Measurements from ENCODE around the gene ZNF805.
A peak's percentile ranks its signal among the peaks of the same experiment; 100 is the strongest.
"Not testable (repeated sequence)": the region's sequence is repeated elsewhere in the genome, so short reads cannot be mapped to it uniquely, and the experiment has no call there.

Gene ZNF805

DNA sequence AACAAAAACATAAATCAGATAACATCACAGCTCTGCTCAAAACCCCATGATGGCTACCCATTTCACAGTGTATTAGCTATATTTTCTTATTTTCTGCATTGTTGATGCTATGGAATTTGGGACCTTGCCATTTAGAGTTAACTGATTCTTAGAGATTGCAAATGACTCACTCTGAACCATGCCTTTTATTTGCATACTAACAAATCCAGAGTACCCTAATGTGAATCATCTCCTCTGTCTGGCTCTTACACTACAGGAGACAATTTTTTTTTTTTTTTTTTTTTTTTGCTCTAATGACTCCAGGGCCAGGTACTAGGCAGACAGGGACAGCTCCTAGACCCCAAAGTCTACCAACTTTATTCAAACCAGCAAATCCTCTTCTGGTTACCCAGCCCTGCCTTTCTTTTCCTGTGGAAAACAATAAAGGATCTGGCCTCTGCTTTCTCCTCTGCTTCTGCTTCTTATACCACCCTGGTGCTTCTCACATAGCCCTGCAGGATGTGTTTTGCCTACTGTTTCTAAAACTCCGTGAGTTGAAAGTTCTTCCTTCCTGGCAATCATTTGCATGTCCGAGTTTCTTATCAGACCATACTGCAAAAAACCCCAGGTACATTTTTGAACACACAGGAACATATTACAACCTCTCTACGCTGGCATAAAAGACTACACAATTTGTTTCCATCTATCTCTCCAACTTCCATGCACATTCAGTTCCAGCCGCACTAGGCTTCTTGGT is 29.3 kb downstream of the ZNF805 start:
- DNase-seq (ENCODE audit: low read depth in 2 of 2): no peak

- no peak for DNase-seq (ENCODE audit: low read depth in 2 of 2)
These were observed 30.8 kb downstream of the ZNF805 start for GRCh38 chr19:57271280-57271679.

DNA sequence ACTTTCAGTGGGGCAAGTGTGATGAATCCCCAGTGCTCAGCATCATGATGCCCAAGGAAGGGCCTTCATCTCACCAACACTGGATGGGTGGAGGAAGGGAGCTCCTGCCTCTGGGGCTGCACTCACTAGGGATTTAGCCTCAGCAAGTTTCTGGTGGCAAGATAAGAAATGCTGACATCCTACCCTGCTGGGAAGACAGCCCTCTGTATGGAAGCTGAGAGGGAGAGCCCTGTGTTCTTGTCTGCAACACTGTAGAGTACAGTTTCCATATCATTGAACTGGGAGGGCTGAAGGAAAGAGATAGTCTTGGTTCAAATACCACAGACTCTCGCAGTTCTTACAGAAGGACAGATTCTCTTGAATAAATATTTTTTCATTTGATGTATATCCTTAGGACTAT is 32.6 kb downstream of the ZNF805 start:
- no peak for DNase-seq (ENCODE audit: low read depth in 2 of 2)

- no peak for DNase-seq (ENCODE audit: low read depth in 2 of 2)
These were observed 36.0 kb downstream of the ZNF805 start for GRCh38 chr19:57276430-57276829.

DNA sequence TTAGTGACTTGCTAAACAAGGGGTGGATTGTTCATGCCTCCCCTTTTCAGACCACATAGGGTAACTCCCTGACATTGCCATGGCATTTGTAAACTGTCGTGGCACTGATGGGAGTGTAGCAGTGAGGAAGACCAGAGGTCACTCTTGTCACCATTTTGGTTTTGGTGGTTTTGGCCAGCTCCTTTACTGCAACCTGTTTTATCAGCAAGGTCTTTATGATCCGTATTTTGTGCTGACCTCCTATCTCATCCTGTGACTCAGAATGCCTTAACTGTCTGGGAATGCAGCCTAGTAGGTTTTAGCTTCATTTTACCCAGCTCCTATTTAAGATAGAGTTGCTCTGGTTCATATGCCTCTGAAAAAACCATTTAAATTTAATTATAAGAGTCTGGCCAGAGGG is 38.0 kb downstream of the ZNF805 start:
- not testable (repeated sequence) for DNase-seq (ENCODE audit: low read depth in 2 of 2)

DNA sequence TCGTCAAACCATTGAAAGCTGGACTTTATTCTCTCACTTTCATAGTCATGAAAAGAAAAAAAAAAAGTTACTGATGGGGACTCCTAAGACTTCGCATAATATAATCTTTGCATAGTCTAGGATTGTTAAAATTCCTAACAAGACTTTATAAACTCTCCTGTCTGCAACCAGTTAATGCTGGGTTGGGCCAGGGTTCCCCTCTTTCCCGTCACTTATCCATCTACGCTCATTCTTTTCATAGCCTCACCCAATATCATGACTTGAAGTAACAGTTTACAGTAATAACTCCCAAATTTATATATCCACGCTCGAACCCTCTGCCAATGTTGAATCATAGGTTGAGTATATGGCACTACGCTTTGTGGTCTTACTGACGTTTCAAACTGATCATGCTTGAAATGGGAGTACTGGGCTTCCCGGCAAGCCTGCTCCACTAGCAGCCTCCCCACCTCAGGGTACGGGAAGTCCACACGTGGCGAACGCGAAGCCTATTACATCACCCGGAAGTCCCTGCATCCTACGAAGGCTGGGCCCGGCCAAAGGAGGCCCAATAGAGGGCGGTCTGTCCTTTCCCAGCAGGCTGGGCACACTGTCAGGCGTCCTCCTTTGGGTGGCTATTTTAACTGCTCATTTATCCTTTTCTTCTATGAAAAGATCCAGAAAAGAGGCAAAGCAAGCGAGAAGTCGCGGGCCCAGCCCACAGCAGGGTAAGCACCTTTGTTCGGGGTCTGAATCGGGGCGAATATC is 39.2 kb downstream of the ZNF805 start:
- DNase-seq (ENCODE audit: low read depth in 2 of 2): peak; percentile 47 to 54

GRCh38 chr19:57280165-57280961 is 39.9 kb downstream of the ZNF805 start, which contains the start of gene ZNF460:
TSS of gene ZNF460 (plus strand) at chr19:57280485. CDS start at chr19:57280807, 322 bp downstream.
- peak; percentile 92 to 95 for DNase-seq (ENCODE audit: low read depth in 2 of 2)

DNA sequence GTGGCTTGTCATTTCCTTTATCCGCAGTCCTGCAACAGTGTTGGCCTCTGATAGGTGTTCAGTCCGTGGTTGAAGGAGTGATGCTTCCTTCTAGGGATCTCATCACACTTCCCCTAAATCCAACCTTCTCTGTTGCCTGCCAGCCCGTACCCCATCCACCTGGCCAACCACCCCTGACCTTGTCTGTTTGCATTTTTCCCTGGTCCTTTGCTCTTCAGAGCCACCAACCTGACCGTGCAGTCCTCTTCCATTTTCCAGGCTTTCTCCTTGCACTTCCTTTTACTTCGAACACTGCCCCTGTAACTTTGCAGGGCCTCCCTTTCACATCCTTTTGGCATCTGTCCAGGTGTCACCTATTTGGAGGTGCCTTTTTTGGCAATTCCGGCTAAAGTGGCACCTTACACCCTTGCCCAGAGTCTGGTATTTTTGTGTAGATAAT is 40.5 kb downstream of the ZNF805 start:
- no peak for DNase-seq (ENCODE audit: low read depth in 2 of 2)

DNA sequence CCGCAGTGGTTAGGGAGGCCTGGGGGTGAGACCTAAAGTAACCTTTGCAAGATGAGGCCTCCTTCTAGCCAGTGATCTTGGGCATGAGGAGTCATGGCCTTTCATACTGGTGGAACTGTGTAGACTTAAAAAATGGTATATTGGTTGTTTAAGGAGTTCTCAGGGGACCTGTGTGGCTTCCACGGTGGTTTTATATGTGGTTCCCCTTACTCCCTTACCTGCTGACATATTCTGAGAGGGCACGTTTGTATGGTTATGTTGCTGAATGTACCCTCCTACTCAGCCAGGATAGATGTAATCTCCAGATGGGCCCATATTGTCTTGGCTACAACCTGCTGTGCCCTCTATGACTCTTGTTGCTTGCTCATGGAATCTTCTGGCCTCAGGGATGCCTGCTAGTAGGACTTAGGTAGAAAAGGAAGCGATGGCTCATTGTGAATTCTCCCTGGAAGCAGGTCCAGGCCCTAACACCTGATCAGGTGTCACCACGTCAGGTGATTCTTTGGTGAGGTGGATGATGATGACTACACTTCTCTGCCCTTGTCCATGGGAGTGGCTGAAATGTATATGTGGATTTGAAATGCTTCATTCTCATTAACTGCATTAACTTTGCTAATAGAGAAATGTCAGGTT is 41.7 kb downstream of the ZNF805 start:
- DNase-seq (ENCODE audit: low read depth in 2 of 2): no peak

DNA sequence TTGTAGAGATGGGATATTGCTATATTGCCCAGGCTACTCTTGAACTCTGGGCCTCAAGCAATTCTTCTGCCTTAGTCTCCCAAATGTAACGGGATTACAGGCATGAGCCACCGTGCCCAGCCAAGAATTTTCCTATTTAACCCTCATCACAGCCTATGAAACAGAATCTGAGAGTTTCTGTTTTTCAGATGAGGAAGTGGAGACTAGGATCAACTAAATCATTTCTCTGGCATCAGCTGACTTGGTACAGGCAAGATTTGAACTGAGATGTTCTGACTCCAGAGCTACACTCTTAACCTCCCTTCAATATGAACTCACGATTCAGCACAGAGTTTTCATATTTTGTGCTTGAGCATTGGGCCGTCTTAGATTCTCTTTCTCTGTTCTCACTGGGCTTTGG is 47.9 kb downstream of the ZNF805 start:
- no peak for DNase-seq (ENCODE audit: low read depth in 2 of 2)

DNA sequence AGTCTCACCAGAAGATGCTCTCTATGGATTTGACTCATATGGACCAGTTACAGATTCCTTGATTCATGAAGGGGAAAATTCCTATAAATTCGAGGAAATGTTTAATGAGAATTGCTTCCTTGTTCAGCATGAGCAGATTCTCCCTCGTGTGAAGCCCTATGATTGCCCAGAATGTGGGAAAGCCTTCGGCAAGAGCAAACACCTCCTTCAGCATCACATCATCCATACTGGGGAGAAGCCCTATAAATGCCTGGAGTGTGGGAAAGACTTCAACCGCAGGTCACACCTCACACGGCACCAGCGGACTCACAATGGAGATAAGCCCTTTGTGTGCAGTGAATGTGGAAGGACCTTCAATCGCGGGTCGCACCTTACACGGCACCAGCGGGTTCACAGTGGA is 50.5 kb downstream of the ZNF805 start:
- DNase-seq (ENCODE audit: low read depth in 2 of 2): no peak

- no peak for DNase-seq (ENCODE audit: low read depth in 2 of 2)
These were observed 52.1 kb downstream of the ZNF805 start for GRCh38 chr19:57292547-57292946.

DNA sequence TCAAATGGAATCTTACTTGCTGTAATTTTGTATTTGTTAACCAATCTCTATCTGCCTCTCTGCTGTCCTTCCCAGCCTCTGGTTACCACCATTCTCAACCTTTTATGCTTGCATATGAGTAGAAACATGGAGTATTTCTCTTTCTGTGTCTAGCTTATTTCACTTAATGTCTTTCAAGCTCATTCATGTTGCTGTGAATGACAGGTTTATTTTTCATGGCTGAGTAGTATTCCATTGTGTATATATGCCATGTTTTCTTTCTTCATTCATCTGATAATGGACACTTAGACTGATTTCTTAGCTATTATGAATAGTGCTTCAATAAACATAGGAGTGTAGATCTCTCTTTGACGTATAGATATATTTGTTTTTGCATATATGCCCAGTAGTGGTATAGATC is 53.3 kb downstream of the ZNF805 start:
- DNase-seq (ENCODE audit: low read depth in 2 of 2): no peak

GRCh38 chr19:57302020-57302465 is 61.6 kb downstream of the ZNF805 start:
- no peak for DNase-seq (ENCODE audit: low read depth in 2 of 2)

- no peak for DNase-seq (ENCODE audit: low read depth in 2 of 2)
These were observed 62.4 kb downstream of the ZNF805 start for GRCh38 chr19:57302727-57303401.
